Loucy (cell line): ENCODE data around the gene MUC20.
"Not testable (repeated sequence)": the region's sequence is repeated elsewhere in the genome, so short reads cannot be mapped to it uniquely, and the experiment has no call there.

Experiments used
- H2AFZ ChIP-seq: fragments of 200-600 bp; sonication (generic); 2 replicates; pipeline ENCODE4 v1.6.0; 2016; ENCODE audit warnings: antibody characterized with exemption, mild to moderate bottlenecking, low read length, moderate library complexity
- H3F3A ChIP-seq: fragments of 200-600 bp; 2 replicates; pipeline ENCODE4 v1.6.0; 2016; ENCODE audit warnings: antibody characterized with exemption, low read depth, mild to moderate bottlenecking
- H3K27me3 ChIP-seq: fragments of 200-600 bp; sonication (generic); 2 replicates; pipeline ENCODE4 v1.6.1; 2014; ENCODE audit warnings: low read length, mild to moderate bottlenecking; ENCODE audit not compliant: insufficient read depth, poor library complexity, severe bottlenecking
- H3K36me3 ChIP-seq: fragments of 200-600 bp; sonication (generic); 2 replicates; pipeline ENCODE4 v1.6.1; 2016; ENCODE audit warnings: low read length; ENCODE audit not compliant: insufficient read depth
- H3K4me1 ChIP-seq: fragments of 200-600 bp; sonication (generic); 2 replicates; pipeline ENCODE4 v1.5.1; 2014; ENCODE audit warnings: low read length, mild to moderate bottlenecking; ENCODE audit not compliant: insufficient read depth, poor library complexity, severe bottlenecking
- H3K4me2 ChIP-seq: fragments of 200-600 bp; sonication (generic); 2 replicates; pipeline ENCODE4 v1.6.0; 2014; ENCODE audit warnings: antibody characterized with exemption, low read length, low read depth, mild to moderate bottlenecking; ENCODE audit not compliant: poor library complexity, severe bottlenecking
- H3K4me3 ChIP-seq: fragments of 200-600 bp; sonication (generic); 2 replicates; pipeline ENCODE4 v1.5.1; 2014; ENCODE audit warnings: low read length, mild to moderate bottlenecking, mixed read lengths; ENCODE audit not compliant: poor library complexity, severe bottlenecking
- H3K79me2 ChIP-seq: fragments of 200-600 bp; sonication (generic); 2 replicates; pipeline ENCODE4 v1.6.1; 2014; ENCODE audit warnings: low read length; ENCODE audit not compliant: insufficient read depth
- H3K9ac ChIP-seq: fragments of 200-600 bp; sonication (generic); 2 replicates; pipeline ENCODE4 v1.6.0; 2014; ENCODE audit warnings: mild to moderate bottlenecking, low read depth, low read length, moderate library complexity; ENCODE audit not compliant: poor library complexity, severe bottlenecking
- H3K9me2 ChIP-seq: fragments of 200-600 bp; sonication (generic); replicated peaks from 2 replicates; pipeline ENCODE4 v1.6.1; 2016; ENCODE audit warnings: low read depth, low read length, mixed read lengths
- H3K9me3 ChIP-seq: fragments of 200-600 bp; sonication (generic); 2 replicates; pipeline ENCODE4 v1.6.1; 2014; ENCODE audit warnings: mild to moderate bottlenecking, antibody characterized with exemption, low read length, low read depth; ENCODE audit not compliant: insufficient read depth
- H4K20me1 ChIP-seq: fragments of 200-600 bp; sonication (generic); 2 replicates; pipeline ENCODE4 v1.6.0; 2014; ENCODE audit warnings: antibody characterized with exemption, low read length, mild to moderate bottlenecking; ENCODE audit not compliant: insufficient read depth, poor library complexity, severe bottlenecking
- EZH2phosphoT487 ChIP-seq: fragments of 200-600 bp; IDR thresholded peaks from 2 replicates; pipeline ENCODE4 v1.6.1; 2018; ENCODE audit warnings: antibody characterized with exemption, mild to moderate bottlenecking, moderate library complexity, borderline replicate concordance
- TF ChIP-seq, protein P1 (sequence below): fragments of 200-600 bp; sonication (generic); conservative IDR thresholded peaks from 2 replicates; pipeline ENCODE4 v1.5.1; 2014; ENCODE audit warnings: mild to moderate bottlenecking, antibody characterized with exemption, low read length

The MUC20 gene

GRCh38 chr3:195711813-195712534 lies 8.8 kb upstream of the MUC20 start:
- H3K79me2 ChIP-seq, result no peaks in the 10 kb centered on the region
- no peaks in the 10 kb centered on the region for H4K20me1 ChIP-seq
- H3F3A ChIP-seq, result no peaks in the 10 kb centered on the region
- peaks cover 6% of the 10 kb centered on the region; the same call in 1 of the 2 replicates for H3K36me3 ChIP-seq
- no peaks in the 10 kb centered on the region for H3K9me2 ChIP-seq
- H3K4me3 ChIP-seq, result no peak overlapping the region
- no peaks in the 10 kb centered on the region for H3K4me1 ChIP-seq
- H2AFZ ChIP-seq, result no peak overlapping the region
- TF ChIP-seq, protein P1, sequence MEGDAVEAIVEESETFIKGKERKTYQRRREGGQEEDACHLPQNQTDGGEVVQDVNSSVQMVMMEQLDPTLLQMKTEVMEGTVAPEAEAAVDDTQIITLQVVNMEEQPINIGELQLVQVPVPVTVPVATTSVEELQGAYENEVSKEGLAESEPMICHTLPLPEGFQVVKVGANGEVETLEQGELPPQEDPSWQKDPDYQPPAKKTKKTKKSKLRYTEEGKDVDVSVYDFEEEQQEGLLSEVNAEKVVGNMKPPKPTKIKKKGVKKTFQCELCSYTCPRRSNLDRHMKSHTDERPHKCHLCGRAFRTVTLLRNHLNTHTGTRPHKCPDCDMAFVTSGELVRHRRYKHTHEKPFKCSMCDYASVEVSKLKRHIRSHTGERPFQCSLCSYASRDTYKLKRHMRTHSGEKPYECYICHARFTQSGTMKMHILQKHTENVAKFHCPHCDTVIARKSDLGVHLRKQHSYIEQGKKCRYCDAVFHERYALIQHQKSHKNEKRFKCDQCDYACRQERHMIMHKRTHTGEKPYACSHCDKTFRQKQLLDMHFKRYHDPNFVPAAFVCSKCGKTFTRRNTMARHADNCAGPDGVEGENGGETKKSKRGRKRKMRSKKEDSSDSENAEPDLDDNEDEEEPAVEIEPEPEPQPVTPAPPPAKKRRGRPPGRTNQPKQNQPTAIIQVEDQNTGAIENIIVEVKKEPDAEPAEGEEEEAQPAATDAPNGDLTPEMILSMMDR, result no peak
- TF ChIP-seq EZH2phosphoT487, result no peak
- no peaks in the 10 kb centered on the region for H3K27me3 ChIP-seq
- no peaks in the 10 kb centered on the region for H3K9me3 ChIP-seq
- H3K9ac ChIP-seq, result no peak overlapping the region
- no peak overlapping the region for H3K4me2 ChIP-seq

DNA sequence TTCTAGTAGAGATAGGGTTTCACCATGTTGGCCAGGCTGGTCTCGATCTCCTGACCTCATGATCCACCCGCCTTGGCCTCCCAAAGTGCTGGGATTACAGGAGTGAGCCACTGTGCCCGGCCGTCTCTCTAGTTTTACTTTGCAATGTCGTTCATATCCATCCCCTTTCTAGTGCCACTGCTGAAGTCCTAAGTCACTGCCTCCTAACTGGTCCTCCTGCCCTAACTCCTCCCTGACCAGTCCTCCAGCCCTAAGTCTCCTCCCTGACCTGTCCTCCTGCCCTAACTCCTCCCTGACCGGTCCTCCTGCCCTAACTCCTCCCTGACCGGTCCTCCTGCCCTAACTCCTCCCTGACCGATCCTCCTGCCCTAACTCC lies 8.3 kb upstream of the MUC20 start:
- not testable (repeated sequence) for H2AFZ ChIP-seq, H3K9me2 ChIP-seq, H3K4me2 ChIP-seq, H3K36me3 ChIP-seq, H3K9me3 ChIP-seq, H3K27me3 ChIP-seq, H3K9ac ChIP-seq, H3K4me1 ChIP-seq, H3K4me3 ChIP-seq, H4K20me1 ChIP-seq, H3K79me2 ChIP-seq, H3F3A ChIP-seq

DNA sequence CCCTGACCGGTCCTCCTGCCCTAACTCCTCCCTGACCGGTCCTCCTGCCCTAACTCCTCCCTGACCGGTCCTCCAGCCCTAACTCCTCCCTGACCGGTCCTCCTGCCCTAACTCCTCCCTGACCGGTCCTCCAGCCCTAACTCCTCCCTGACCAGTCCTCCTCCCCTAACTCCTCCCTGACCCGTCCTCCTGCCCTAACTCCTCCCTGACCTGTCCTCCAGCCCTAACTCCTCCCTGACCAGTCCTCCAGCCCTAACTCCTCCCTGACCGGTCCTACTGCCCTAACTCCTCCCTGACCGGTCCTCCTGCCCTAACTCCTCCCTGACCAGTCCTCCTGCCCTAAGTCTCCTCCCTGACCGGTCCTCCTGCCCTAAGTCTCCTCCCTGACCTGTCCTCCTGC lies 7.6 kb upstream of the MUC20 start:
- H2AFZ ChIP-seq, H3K4me1 ChIP-seq, H3K79me2 ChIP-seq, H3K4me2 ChIP-seq, H3K36me3 ChIP-seq, H3K9ac ChIP-seq, H4K20me1 ChIP-seq, H3F3A ChIP-seq, H3K9me2 ChIP-seq, H3K27me3 ChIP-seq, H3K9me3 ChIP-seq, H3K4me3 ChIP-seq: not testable (repeated sequence)

GRCh38 chr3:195714380-195715011 lies 6.3 kb upstream of the MUC20 start:
- no peaks in the 10 kb centered on the region for H4K20me1 ChIP-seq

More at GRCh38 chr3:195714380-195715011, 6.3 kb upstream of the MUC20 start:
- H3F3A ChIP-seq, result no peaks in the 10 kb centered on the region
- TF ChIP-seq, protein P1, result no peak
- no peak for TF ChIP-seq EZH2phosphoT487
- no peaks in the 10 kb centered on the region for H3K27me3 ChIP-seq
- no peaks in the 10 kb centered on the region for H3K9me2 ChIP-seq
- no peak overlapping the region for H3K9ac ChIP-seq
- no peak overlapping the region for H2AFZ ChIP-seq
- no peaks in the 10 kb centered on the region for H3K9me3 ChIP-seq
- no peaks in the 10 kb centered on the region for H3K79me2 ChIP-seq
- H3K4me2 ChIP-seq, result no peak overlapping the region
- peaks cover 6% of the 10 kb centered on the region; the same call in 1 of the 2 replicates for H3K36me3 ChIP-seq
- H3K4me1 ChIP-seq, result no peaks in the 10 kb centered on the region
- H3K4me3 ChIP-seq, result no peak overlapping the region
